H1 (cell line): Measurements from ENCODE around the gene DCLRE1B. TPM values are rescaled to one million over a fixed set of nuclear protein-coding genes. Genes with fewer than 3 reads are reported as not detected.

Experiments used
- CTCF ChIA-PET: fragments of 300-600 bp; sonication (Branson Sonifier 250); formaldehyde crosslinking; loops from one replicate; lab custom pipeline; 2021; ENCODE audit not compliant: partially characterized antibody; lab: Charles Lee
- POLR2A ChIA-PET: fragments of 300-600 bp; sonication (Branson Sonifier 250); formaldehyde crosslinking; loops from one replicate; lab custom pipeline; 2021; ENCODE audit warnings: inconsistent platforms; ENCODE audit not compliant: partially characterized antibody; lab: Charles Lee
- DNase-seq, 2 experiments: peaks; one replicate each; pipeline versions ENCODE4 v3.0.0 to v3.0.0-alpha.2; 2010 to 2022; ENCODE audit warnings: low spot score in 2 of 2, low read depth in 1 of 2, mixed read lengths in 1 of 2
- FAIRE-seq: peaks from 2 replicates; lab custom pipeline; 2011; peaks lifted over from hg19 to GRCh38; lab: Jason Lieb, UNC
- H2AFZ ChIP-seq: 2 replicates; pipeline ENCODE4 v1.8.1; 2012; ENCODE audit warnings: low read length, inconsistent platforms
- H2AK5ac ChIP-seq: 2 replicates; pipeline ENCODE4 v1.6.1; 2013; ENCODE audit warnings: low read depth, low read length
- H2BK120ac ChIP-seq: replicated peaks from 2 replicates; pipeline ENCODE3; 2013; ENCODE audit warnings: low read depth, low read length, inconsistent platforms
- H2BK12ac ChIP-seq: 2 replicates; pipeline ENCODE4 v1.6.1; 2013; ENCODE audit warnings: low read depth, low read length
- H2BK15ac ChIP-seq: 2 replicates; pipeline ENCODE4 v1.6.1; 2013; ENCODE audit warnings: low read length
- H2BK20ac ChIP-seq: 2 replicates; pipeline ENCODE4 v1.6.1; 2013; ENCODE audit warnings: low read length
- H2BK5ac ChIP-seq: 2 replicates; pipeline ENCODE4 v1.6.1; 2013; ENCODE audit warnings: low read depth, low read length
- H3K14ac ChIP-seq: 2 replicates; pipeline ENCODE4 v1.6.1; 2013; ENCODE audit warnings: inconsistent platforms; ENCODE audit not compliant: insufficient read length
- H3K18ac ChIP-seq: 2 replicates; pipeline ENCODE4 v1.6.1; 2013; ENCODE audit warnings: low read length; ENCODE audit errors: extremely low read depth
- H3K23ac ChIP-seq: 2 replicates; pipeline ENCODE4 v1.6.1; 2013; ENCODE audit warnings: inconsistent platforms; ENCODE audit not compliant: insufficient read length
- H3K23me2 ChIP-seq: 2 replicates; pipeline ENCODE4 v1.6.1; 2013; ENCODE audit warnings: low read depth, low read length
- H3K27ac ChIP-seq: 2 replicates; pipeline ENCODE4 v1.6.1; 2011; ENCODE audit warnings: low read depth, low read length, inconsistent platforms
- H3K27me3 ChIP-seq, 4 experiments: replicated peaks in 1 of 4; 1 replicate in 1 of 4; 2 replicates in 3 of 4; pipeline versions ENCODE4 v1.6.1 to v1.8.1; 2011 to 2013; ENCODE audit warnings: low read length in 3 of 4, mild to moderate bottlenecking in 3 of 4, inconsistent platforms in 2 of 4, mixed read lengths in 2 of 4, moderate library complexity in 1 of 4; ENCODE audit not compliant: control insufficient read depth in 3 of 4, insufficient read depth in 3 of 4; ENCODE audit errors: extremely low read depth in 1 of 4
- H3K36me3 ChIP-seq, 4 experiments: 2 replicates each; pipeline versions ENCODE4 v1.6.1 to v1.8.1; 2011 to 2013; ENCODE audit warnings: mild to moderate bottlenecking in 4 of 4, low read length in 3 of 4, moderate library complexity in 2 of 4, control low read depth in 1 of 4, inconsistent platforms in 1 of 4; ENCODE audit not compliant: insufficient read depth in 4 of 4, control insufficient read depth in 2 of 4
- H3K4ac ChIP-seq: replicated peaks from 2 replicates; pipeline ENCODE3; 2013; ENCODE audit warnings: low read length, low read depth, mixed read lengths, inconsistent platforms; ENCODE audit not compliant: insufficient read length
- H3K4me1 ChIP-seq, 4 experiments: replicated peaks in 1 of 4; 1 replicate in 1 of 4; 2 replicates in 3 of 4; pipeline versions ENCODE4 v1.6.1 to v1.8.1; 2011 to 2013; ENCODE audit warnings: low read length in 3 of 4, inconsistent platforms in 2 of 4, mixed read lengths in 1 of 4; ENCODE audit not compliant: insufficient read depth in 4 of 4, control insufficient read depth in 3 of 4
- H3K4me2 ChIP-seq, 2 experiments: 2 replicates each; pipeline versions ENCODE4 v1.6.1 to v1.8.1; 2011 to 2013; ENCODE audit warnings: low read depth in 2 of 2, low read length in 2 of 2, control low read depth in 1 of 2, inconsistent platforms in 1 of 2, mild to moderate bottlenecking in 1 of 2; ENCODE audit not compliant: insufficient read depth in 1 of 2
- H3K4me3 ChIP-seq, 4 experiments: fragments of 200-600, 300-600 bp in 1 of 4; sonication (generic), shearing (Covaris generic), sonication (Bioruptor Twin) in 1 of 4; 2 replicates each; pipeline versions ENCODE4 v1.5.1 to v1.8.1; 2011 to 2016; ENCODE audit warnings: low read length in 4 of 4, low read depth in 3 of 4, control low read depth in 2 of 4, inconsistent platforms in 2 of 4, mild to moderate bottlenecking in 2 of 4, mixed read lengths in 1 of 4, moderate library complexity in 1 of 4; ENCODE audit not compliant: insufficient read depth in 2 of 4; ENCODE audit errors: extremely low read depth in 1 of 4
- H3K56ac ChIP-seq: replicated peaks from 2 replicates; pipeline ENCODE3; 2013; ENCODE audit warnings: low read depth, mild to moderate bottlenecking, mixed read lengths, low read length, inconsistent platforms; ENCODE audit not compliant: insufficient read length
- H3K79me1 ChIP-seq: 2 replicates; pipeline ENCODE4 v1.6.1; 2013; ENCODE audit warnings: low read depth, low read length, control low read depth
- H3K79me2 ChIP-seq, 2 experiments: 2 replicates each; pipeline versions ENCODE4 v1.6.1 to v1.8.1; 2012 to 2013; ENCODE audit warnings: low read length in 2 of 2, mild to moderate bottlenecking in 2 of 2, inconsistent platforms in 1 of 2; ENCODE audit not compliant: insufficient read depth in 2 of 2, control insufficient read depth in 1 of 2
- H3K9ac ChIP-seq, 4 experiments: replicated peaks in 1 of 4; 1 replicate in 1 of 4; 2 replicates in 3 of 4; pipeline versions ENCODE4 v1.6.1 to v1.8.1; 2011 to 2013; ENCODE audit warnings: low read depth in 3 of 4, low read length in 3 of 4, control low read depth in 2 of 4, mild to moderate bottlenecking in 2 of 4, moderate library complexity in 2 of 4, inconsistent platforms in 1 of 4; ENCODE audit errors: extremely low read depth in 1 of 4
- H3K9me3 ChIP-seq, 2 experiments: 2 replicates each; pipeline versions ENCODE4 v1.6.1 to v1.8.1; 2012 to 2013; ENCODE audit warnings: mild to moderate bottlenecking in 2 of 2, moderate library complexity in 2 of 2, control low read depth in 1 of 2, inconsistent platforms in 1 of 2, low read depth in 1 of 2, low read length in 1 of 2, mixed read lengths in 1 of 2; ENCODE audit not compliant: insufficient read depth in 2 of 2
- H4K20me1 ChIP-seq, 2 experiments: replicated peaks in 1 of 2; 2 replicates each; pipeline versions ENCODE3 to v1.8.1; 2011 to 2013; ENCODE audit warnings: inconsistent platforms in 2 of 2, low read length in 2 of 2, mild to moderate bottlenecking in 1 of 2; ENCODE audit not compliant: insufficient read depth in 2 of 2, control insufficient read depth in 1 of 2
- H4K5ac ChIP-seq: 2 replicates; pipeline ENCODE4 v1.6.1; 2013; ENCODE audit warnings: low read length, low read depth, mixed read lengths, inconsistent platforms; ENCODE audit not compliant: insufficient read length
- H4K8ac ChIP-seq: 2 replicates; pipeline ENCODE4 v1.8.0; 2013; ENCODE audit warnings: mild to moderate bottlenecking, moderate library complexity, low read length, inconsistent platforms; ENCODE audit not compliant: insufficient read depth; ENCODE audit errors: extremely low read depth
- H4K91ac ChIP-seq: replicated peaks from 2 replicates; pipeline ENCODE3; 2013; ENCODE audit warnings: low read length, mixed read lengths, inconsistent platforms; ENCODE audit not compliant: insufficient read length
- BRCA1 ChIP-seq: IDR thresholded peaks from 2 replicates; pipeline ENCODE4 v1.6.1; 2012; ENCODE audit warnings: low read depth, low read length, improper control_type of control experiment
- CEBPB ChIP-seq: IDR thresholded peaks from 2 replicates; pipeline ENCODE4 v1.6.1; 2012; ENCODE audit warnings: low read depth, low read length
- CTBP2 ChIP-seq: IDR thresholded peaks from 2 replicates; pipeline ENCODE4 v1.7.0; 2011; ENCODE audit warnings: borderline replicate concordance, mild to moderate bottlenecking, moderate library complexity, mixed read lengths, low read length; ENCODE audit not compliant: insufficient read depth, insufficient read length
- FOSL1 ChIP-seq: IDR thresholded peaks from 2 replicates; pipeline ENCODE4 v1.6.1; 2011; ENCODE audit warnings: mild to moderate bottlenecking, low read depth, low read length, moderate library complexity; ENCODE audit not compliant: insufficient read depth
- HDAC6 ChIP-seq: IDR thresholded peaks from one replicate; pipeline ENCODE4 v1.7.1; 2012; ENCODE audit warnings: low read depth, mild to moderate bottlenecking, inconsistent platforms, low read length, moderate library complexity
- KDM4A ChIP-seq: IDR thresholded peaks from one replicate; pipeline ENCODE4 v1.7.1; 2012; ENCODE audit warnings: low read depth, mild to moderate bottlenecking, moderate library complexity, low read length, inconsistent platforms; ENCODE audit not compliant: severe bottlenecking
- KDM5A ChIP-seq: fragments of 200-600 bp; IDR thresholded peaks from 2 replicates; pipeline ENCODE4 v1.7.1; 2012; ENCODE audit warnings: mild to moderate bottlenecking, low read length, inconsistent platforms, mixed read lengths
- SIX5 ChIP-seq: IDR thresholded peaks from 2 replicates; pipeline ENCODE4 v1.6.1; 2011; ENCODE audit warnings: mild to moderate bottlenecking, low read depth, low read length
- WGBS, 2 experiments: shearing (Covaris generic) in 1 of 2; methylation state at CpG; one replicate each; pipeline versions ENCODE4 v1.1.6 to v1.1.7; 2013 to 2015; ENCODE audit warnings: low lambda C conversion rate in 2 of 2, mixed read lengths in 2 of 2, inconsistent platforms in 1 of 2, low coverage in 1 of 2, missing lambda C conversion rate in 1 of 2; ENCODE audit not compliant: insufficient replicate concordance in 2 of 2, insufficient coverage in 1 of 2, insufficient read length in 1 of 2; ENCODE audit errors: extremely low coverage in 1 of 2, missing lambda C conversion rate in 1 of 2; 5-methylcytosine and 5-hydroxymethylcytosine counted together
- polyA plus RNA-seq, 7 experiments: library from polyadenylated mRNA; depleted of rRNA in 3 of 7; stranded (reverse) in 5 of 7; unstranded in 2 of 7; fragments of >200 nt in 5 of 7; fragments of 200-250 nt in 2 of 7; gene quantifications; 1 replicate in 5 of 7; 2 replicates in 1 of 7; 4 replicates in 1 of 7; pipeline versions ENCODE4 v1.2.1 to v1.2.3, GENCODE V29; 2011 to 2013; ENCODE audit warnings: missing spikeins in 2 of 7, mixed read lengths in 2 of 7
- total RNA-seq: library from RNA; stranded (reverse); fragmentation: NEBNext Ultra II Directional; extraction: Animal tissue kit (Norgen Biotek cat#: 25700); gene quantifications from 2 replicates; pipeline ENCODE4 v1.2.1, GENCODE V29; 2021
- TF ChIP-seq, protein P1 (sequence below), 3 experiments: IDR thresholded peaks; 1 replicate in 2 of 3; 2 replicates in 1 of 3; pipeline versions ENCODE4 v1.5.1 to v1.6.1; 2011; ENCODE audit warnings: low read length in 3 of 3, mild to moderate bottlenecking in 3 of 3, inconsistent platforms in 2 of 3, low read depth in 1 of 3, moderate library complexity in 1 of 3; ENCODE audit not compliant: insufficient read depth in 1 of 3; ENCODE audit errors: control extremely low read depth in 1 of 3

The DCLRE1B gene
- total and polyA plus RNA-seq, 2 of the 8 experiments (the other 6 are each of a cell fraction or from before 2014, with no cell fraction given), result 5.5 to 11.0 TPM

DNA sequence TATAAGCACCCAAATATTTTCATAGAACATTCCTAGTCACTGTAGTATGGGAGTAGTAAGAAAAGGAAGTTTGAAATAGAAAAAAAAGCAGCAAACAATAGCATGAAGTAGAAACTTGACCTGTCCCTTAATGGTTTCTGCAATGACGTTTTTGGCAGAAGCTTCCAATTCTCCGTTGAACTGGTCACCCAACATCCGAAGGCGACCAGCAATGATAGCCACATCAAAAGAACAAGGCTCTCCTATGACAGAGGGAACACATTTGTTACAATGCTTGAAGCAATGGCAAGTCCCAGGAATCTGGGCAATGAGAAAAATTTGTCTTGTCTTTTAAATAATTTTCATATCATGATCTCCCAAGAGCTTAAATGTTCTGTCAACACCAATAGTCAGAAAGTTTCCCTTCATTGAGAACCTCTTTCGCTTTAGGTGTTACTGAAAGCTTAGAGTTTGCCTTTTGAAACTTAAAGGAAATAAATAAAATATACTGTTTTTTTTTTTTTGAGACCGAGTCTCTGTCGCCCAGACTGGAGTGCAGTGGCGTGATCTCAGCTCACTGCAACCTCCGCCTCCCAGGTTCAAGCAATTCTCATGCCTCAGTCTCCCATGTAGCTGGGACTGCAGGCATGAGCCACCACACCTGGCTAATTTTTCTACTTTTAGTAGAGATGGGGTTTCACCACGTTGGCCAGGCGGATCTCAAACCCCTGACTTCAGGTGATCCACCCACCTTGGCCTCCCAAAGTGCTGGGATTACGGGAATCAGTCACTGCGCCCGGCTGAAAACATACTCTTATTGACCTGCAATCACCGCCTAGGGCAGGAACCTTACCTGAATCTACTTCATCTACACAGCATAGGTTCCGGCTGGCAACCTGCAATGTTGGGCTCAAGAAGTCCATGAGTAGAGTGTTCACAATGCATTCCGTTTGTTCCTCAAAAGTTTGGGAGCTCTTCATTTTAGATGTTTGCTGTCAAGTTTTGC, 18.4 kb upstream of the DCLRE1B start:
- Histone ChIP-seq H3K9ac (no peak overlapping the region), H4K8ac (no peak overlapping the region), H3K56ac (no peak overlapping the region), H3K4me2 (no peak overlapping the region), H3K4ac (no peak overlapping the region), H3K36me3 (no peaks in the 10 kb centered on the region), H3K23me2 (no peaks in the 10 kb centered on the region), H3K79me1 (no peaks in the 10 kb centered on the region), H2BK120ac (no peak overlapping the region), H3K9me3 (no peaks in the 10 kb centered on the region), H3K18ac (no peak overlapping the region), H4K91ac (no peak overlapping the region), H3K27ac (no peak overlapping the region), H2AFZ (no peak overlapping the region), H2BK5ac (no peak overlapping the region), H2AK5ac (no peak overlapping the region), H3K27me3 (no peaks in the 10 kb centered on the region), H2BK20ac (no peak overlapping the region), H2BK15ac (no peak overlapping the region), H3K4me1 (no peaks in the 10 kb centered on the region), H4K20me1 (no peaks in the 10 kb centered on the region), H3K4me3 (no peak overlapping the region), H4K5ac (no peak overlapping the region), H3K14ac (no peak overlapping the region), H2BK12ac (no peak overlapping the region), H3K79me2 (no peaks in the 10 kb centered on the region), H3K23ac (no peak overlapping the region)
- no peak for FAIRE-seq
- DNase-seq, result no peak
- WGBS, 2 experiments, result 90% methylated on average over 17 of the region's 17 CpGs; no CpG with 5 or more reads in 1 of the 2 experiments
- ChIA-PET POLR2A (no interaction called here), CTCF (interaction anchor here (0.6 to 1.4 kb wide), 2 partner anchors 12 to 97 kb away, joined by 3 read pairs; no protein-coding TSS in a partner anchor)
- TF ChIP-seq KDM4A (no peak), CEBPB (no peak), FOSL1 (no peak), HDAC6 (no peak), KDM5A (no peak), SIX5 (no peak), CTBP2 (no peak), BRCA1 (no peak)
- TF ChIP-seq, protein P1, sequence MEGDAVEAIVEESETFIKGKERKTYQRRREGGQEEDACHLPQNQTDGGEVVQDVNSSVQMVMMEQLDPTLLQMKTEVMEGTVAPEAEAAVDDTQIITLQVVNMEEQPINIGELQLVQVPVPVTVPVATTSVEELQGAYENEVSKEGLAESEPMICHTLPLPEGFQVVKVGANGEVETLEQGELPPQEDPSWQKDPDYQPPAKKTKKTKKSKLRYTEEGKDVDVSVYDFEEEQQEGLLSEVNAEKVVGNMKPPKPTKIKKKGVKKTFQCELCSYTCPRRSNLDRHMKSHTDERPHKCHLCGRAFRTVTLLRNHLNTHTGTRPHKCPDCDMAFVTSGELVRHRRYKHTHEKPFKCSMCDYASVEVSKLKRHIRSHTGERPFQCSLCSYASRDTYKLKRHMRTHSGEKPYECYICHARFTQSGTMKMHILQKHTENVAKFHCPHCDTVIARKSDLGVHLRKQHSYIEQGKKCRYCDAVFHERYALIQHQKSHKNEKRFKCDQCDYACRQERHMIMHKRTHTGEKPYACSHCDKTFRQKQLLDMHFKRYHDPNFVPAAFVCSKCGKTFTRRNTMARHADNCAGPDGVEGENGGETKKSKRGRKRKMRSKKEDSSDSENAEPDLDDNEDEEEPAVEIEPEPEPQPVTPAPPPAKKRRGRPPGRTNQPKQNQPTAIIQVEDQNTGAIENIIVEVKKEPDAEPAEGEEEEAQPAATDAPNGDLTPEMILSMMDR (IDR thresholded peaks at IDR 0.05; ENCODE audit: control extremely low read depth in 1 of 3, insufficient read depth in 1 of 3, low read depth in 1 of 3, low read length in 3 of 3), result no peak
